Measurements from ENCODE around the gene TNRC6B.
"Not testable (repeated sequence)": the region's sequence is repeated elsewhere in the genome, so short reads cannot be mapped to it uniquely, and the experiment has no call there.

Gene TNRC6B

GRCh38 chr22:40212121-40212520, 34.4 kb downstream of the TNRC6B start:
- DNase-seq (ENCODE audit: low read depth): no peak

GRCh38 chr22:40213478-40213877, 35.8 kb downstream of the TNRC6B start:
- no peak for DNase-seq (ENCODE audit: low read depth)

- DNase-seq (ENCODE audit: low read depth): no peak
Observed at GRCh38 chr22:40215266-40215665, 37.5 kb downstream of the TNRC6B start.

DNA sequence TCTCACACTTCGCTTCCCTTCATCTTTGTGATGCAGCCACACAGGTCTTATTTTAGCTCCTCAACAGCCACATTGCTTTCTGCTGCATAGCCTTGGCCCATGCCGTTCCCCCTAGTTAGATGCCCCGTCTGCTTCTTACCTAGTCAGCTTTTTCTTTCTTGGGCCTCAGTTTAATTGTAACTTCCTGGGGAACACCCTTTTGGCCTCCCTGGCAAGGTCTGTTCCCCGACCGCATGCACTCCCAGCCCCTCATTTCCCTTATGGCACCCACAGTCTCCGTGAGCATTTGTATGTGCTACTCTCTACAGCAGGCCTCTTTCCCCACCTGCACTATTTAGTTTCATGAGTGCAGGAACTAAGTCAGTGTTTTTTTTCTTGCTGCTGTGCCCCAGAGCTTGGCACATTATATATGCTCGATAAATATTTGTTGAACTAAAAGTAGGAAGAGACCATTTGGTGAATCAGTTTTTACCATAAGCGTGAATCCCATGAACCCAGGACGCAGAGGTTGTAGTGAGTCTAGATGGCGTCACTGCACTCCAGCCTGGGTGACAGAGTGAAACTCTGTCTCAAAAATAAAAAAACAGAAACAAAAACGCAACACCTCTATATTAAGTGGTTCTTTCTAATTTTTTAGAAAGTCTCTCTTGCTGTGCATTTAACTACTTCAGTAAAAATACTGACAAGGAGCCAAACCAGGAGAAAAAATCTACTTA, 38.5 kb downstream of the TNRC6B start:
- DNase-seq (ENCODE audit: low read depth): no peak

DNA sequence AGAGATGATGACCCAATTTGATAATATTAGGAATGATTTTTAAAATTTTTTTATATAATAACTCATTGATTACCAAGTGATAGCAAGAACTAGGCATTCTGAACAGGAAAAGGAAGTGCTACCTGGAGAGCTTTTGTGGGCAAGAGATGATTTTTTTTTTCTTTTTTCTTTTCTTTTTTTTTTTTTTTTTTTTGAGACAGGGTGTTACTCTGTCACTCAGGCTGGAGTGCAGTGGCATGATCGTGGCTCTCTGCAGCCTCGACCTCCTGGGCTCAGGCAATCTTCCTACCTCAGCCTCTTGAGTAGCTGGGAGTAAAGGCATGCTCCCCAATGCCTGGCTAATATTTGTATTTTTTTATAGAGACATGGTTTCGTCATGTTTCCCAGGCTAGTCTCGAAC, 40.4 kb downstream of the TNRC6B start:
- DNase-seq (ENCODE audit: low read depth): no peak

DNA sequence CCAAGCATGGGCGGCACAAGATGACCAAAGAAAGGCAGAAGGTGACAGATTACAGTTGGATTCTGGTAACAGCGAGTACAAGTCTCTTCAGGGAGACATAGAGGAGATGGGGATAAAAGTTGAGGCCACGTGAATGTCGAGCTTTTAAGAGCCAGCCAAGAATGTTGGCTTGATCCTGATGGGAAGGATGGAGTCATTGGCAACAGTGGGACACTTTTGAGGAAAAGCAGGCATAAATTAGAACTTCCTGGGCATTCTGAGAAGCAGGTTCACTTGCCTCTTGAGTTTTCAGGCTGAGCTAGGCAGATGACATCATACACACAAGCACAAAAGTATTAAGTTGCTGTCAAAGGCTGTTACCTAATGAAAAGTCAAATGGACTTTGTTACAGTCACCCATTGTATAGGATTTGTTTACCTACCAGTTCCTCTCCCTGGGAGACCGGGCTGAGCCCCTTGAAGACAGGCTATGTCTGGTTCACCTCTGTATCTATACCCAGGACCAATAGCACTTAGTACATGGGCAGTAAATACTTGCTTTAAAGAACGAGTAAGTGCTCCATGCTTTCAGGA, 41.1 kb downstream of the TNRC6B start:
- DNase-seq (ENCODE audit: low read depth): no peak

- no peak for DNase-seq (ENCODE audit: low read depth)
Observed at GRCh38 chr22:40220316-40221054, 42.8 kb downstream of the TNRC6B start.

- no peak for DNase-seq (ENCODE audit: low read depth)
Observed at GRCh38 chr22:40221055-40221414, 43.3 kb downstream of the TNRC6B start.

DNA sequence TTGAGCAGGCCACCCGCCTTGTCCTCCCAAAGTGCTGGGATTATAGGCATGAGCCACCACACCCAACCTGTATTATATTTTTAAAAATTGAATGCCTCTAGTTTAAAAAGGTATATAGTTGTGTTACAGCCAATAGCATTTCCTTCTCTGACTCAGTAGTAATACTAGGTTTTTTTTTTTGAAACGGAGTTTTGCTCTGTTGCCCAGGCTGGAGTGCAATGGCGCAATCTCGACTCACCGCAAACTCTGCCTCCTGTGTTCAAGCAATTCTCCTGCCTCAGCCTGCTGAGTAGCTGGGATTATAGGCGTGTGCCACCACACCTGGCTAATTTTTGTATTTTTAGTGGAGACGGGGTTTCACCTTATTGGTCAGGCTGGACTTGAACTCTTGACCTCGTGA, 45.3 kb downstream of the TNRC6B start:
- not testable (repeated sequence) for DNase-seq (ENCODE audit: low read depth)

GRCh38 chr22:40224702-40225101, 47.0 kb downstream of the TNRC6B start:
- peak; percentile 35 for DNase-seq (ENCODE audit: low read depth)

GRCh38 chr22:40226620-40227019, 48.9 kb downstream of the TNRC6B start:
- DNase-seq (ENCODE audit: low read depth): no peak

- no peak for DNase-seq (ENCODE audit: low read depth)
Observed at GRCh38 chr22:40231618-40232313, 54.0 kb downstream of the TNRC6B start.

- DNase-seq (ENCODE audit: low read depth): no peak
Observed at GRCh38 chr22:40232624-40233023, 54.9 kb downstream of the TNRC6B start.

GRCh38 chr22:40233886-40234285, 56.2 kb downstream of the TNRC6B start:
- no peak for DNase-seq (ENCODE audit: low read depth)

GRCh38 chr22:40234658-40235057, 56.9 kb downstream of the TNRC6B start:
- no peak for DNase-seq (ENCODE audit: low read depth)

- DNase-seq (ENCODE audit: low read depth): no peak
Observed at GRCh38 chr22:40235308-40235707, 57.6 kb downstream of the TNRC6B start.

DNA sequence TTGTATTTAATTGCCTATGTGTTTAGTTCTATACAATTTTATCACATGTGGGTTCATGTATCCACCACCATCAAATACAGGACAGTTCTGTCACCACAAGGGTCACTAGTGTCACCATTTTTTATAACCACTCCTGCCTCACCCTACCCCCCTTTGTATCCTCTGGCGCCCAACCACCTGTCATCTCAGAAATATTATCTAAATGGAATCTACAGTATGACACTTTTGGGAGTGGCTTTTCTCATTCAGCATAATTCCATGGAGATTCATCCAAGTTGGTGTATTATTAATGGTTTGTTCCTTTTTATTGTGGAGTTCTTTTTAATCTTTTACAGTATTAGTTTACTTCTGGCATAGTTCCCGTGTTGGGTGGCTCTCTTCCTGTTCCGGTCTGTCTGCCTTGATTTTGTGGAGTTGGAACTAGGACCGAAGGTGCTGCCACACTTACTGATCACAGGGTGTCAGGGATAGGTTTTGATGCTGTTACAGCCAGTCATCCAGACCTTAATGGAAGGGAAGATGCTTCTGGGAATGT, 58.5 kb downstream of the TNRC6B start:
- no peak for DNase-seq (ENCODE audit: low read depth)

DNA sequence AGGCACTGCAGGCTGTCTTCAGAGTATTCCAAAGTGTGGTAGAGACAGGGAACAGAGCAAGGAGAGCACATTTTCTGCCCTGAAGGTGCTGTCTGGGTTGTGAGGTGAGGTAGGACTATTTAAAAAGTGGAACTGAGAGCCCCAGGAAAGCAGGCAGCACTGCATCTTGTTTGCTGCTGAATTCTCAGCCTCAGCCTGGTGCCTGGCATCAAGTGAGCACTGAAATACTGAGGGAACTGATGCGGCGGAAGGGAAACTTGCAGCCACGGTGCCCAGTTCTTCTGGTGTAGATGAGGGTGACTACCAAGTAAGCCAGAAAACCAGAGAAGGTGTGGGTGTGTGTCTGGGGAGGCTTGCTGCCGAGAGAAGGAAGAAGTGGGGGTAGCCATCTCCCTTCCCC, 59.5 kb downstream of the TNRC6B start:
- no peak for DNase-seq (ENCODE audit: low read depth)

DNA sequence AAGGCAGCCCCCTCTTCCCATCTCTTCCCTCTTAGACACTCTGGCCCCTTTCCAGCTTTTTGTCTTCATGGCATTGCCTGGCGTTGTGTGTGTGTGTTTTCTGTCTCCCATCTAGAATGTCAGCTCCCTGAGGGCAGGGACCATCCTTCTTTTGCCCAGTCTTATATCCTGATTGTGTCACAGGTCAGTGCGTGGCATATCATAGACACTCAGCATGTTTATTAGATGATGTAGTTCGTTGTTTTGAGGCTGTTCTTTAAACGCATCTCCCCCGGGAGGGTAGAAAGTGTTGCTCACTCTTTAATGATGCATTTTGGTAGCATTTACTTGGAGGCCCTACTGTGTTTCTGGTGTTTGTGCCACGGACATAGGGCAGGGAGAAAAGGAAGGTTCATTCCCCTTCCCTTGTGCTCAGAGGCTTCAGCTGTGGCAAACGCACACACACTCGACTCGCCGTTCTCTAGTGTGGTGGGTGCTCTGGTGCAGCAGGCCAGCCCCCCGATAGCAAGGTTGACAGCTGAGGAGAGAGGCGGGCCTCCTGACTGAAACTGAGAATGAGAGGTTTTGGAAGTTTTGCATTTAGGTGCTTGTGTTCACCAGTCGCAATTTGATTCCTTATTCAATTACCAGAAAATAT, 60.2 kb downstream of the TNRC6B start:
- DNase-seq (ENCODE audit: low read depth): no peak

- no peak for DNase-seq (ENCODE audit: low read depth)
Observed at GRCh38 chr22:40238425-40239344, 61.0 kb downstream of the TNRC6B start.

DNA sequence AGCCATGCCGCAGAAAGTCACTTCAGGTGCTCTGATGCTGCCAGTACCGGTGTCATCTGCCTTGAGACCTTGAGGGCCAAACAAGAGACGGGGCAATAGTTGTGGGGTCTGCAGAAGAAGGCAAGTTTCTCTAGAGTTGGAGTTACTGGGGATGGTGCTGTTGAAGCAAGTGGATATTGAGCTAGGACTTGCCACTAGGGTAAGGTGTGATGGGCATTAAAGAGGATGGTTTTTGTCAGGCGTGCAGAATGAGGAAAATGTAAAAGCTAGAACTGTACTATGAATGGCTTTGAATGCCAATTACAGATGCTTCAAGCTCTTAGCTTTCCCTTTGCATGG, 61.6 kb downstream of the TNRC6B start:
- no peak for DNase-seq (ENCODE audit: low read depth)

Data from activated T-cell treated with anti-CD3 and anti-CD28 coated beads for 1 hour (primary cell).